ENCODE measurements around the gene DHRS9.
"Not testable (repeated sequence)": the region's sequence is repeated elsewhere in the genome, so short reads cannot be mapped to it uniquely, and the experiment has no call there.

DHRS9 gene

DNA sequence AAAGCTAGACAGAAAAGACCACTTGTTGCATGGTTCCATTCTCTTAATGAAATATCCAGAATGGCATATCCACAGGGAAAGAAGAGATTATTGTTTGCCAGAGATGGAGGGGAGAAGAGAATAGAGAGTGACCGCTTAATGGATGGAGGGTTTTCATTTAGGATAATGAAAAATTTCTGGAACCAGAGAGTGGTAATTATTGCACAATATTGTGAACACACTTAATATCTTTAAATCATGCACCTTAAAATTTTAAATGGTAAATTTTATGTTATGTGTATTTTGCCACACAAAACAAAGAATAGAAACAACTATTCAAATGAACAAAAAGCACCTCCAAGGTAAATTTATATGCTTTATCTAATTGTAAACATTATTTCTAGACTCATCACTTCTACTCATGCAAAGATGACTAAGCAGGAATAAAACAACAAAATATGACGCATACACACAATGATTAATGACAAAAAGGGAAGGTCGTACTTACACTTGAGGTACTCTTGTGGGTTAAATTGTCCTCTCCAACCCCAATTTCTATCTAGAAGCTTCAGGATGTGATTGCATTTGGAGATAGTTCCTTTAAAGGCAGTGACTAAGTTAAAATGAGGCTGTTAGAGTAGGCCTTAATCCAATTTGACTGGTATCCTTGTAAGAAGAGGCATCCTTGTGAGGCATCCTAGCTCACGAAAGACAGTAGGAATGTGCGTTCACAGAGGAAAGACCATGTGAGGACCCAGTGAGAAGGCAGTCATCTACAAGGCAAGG lies 18.7 kb upstream of the DHRS9 start:
- Histone ChIP-seq H3K9ac (ENCODE audit: low read depth, low read length, poor library complexity, severe bottlenecking) (no peak overlapping the region), H3K4me1 (ENCODE audit: insufficient read depth, low read length, poor library complexity, severe bottlenecking) (peaks cover 19% of the 10 kb centered on the region), H3K9me2 (replicated peaks; ENCODE audit: low read depth, low read length) (no peaks in the 10 kb centered on the region), H2AFZ (ENCODE audit: low read length) (no peak overlapping the region), H3K27me3 (ENCODE audit: insufficient read depth, low read length, poor library complexity, severe bottlenecking) (no peaks in the 10 kb centered on the region), H4K20me1 (ENCODE audit: insufficient read depth, low read length, poor library complexity, severe bottlenecking) (no peaks in the 10 kb centered on the region), H3K4me3 (ENCODE audit: low read length, poor library complexity, severe bottlenecking) (no peak overlapping the region), H3K79me2 (ENCODE audit: insufficient read depth, low read length) (no peaks in the 10 kb centered on the region), H3F3A (ENCODE audit: low read depth) (no peaks in the 10 kb centered on the region), H3K9me3 (ENCODE audit: insufficient read depth, low read depth, low read length) (no peaks in the 10 kb centered on the region; the same call in 1 of the 2 replicates), H3K36me3 (ENCODE audit: insufficient read depth, low read length) (no peaks in the 10 kb centered on the region), H3K4me2 (ENCODE audit: low read depth, low read length, poor library complexity, severe bottlenecking) (no peak overlapping the region)
- TF ChIP-seq EZH2phosphoT487 (IDR thresholded peaks at IDR 0.05; ENCODE audit: borderline replicate concordance) = no peak
- TF ChIP-seq, protein P1, sequence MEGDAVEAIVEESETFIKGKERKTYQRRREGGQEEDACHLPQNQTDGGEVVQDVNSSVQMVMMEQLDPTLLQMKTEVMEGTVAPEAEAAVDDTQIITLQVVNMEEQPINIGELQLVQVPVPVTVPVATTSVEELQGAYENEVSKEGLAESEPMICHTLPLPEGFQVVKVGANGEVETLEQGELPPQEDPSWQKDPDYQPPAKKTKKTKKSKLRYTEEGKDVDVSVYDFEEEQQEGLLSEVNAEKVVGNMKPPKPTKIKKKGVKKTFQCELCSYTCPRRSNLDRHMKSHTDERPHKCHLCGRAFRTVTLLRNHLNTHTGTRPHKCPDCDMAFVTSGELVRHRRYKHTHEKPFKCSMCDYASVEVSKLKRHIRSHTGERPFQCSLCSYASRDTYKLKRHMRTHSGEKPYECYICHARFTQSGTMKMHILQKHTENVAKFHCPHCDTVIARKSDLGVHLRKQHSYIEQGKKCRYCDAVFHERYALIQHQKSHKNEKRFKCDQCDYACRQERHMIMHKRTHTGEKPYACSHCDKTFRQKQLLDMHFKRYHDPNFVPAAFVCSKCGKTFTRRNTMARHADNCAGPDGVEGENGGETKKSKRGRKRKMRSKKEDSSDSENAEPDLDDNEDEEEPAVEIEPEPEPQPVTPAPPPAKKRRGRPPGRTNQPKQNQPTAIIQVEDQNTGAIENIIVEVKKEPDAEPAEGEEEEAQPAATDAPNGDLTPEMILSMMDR (conservative IDR thresholded peaks at IDR 0.05; ENCODE audit: low read length) = no peak

DNA sequence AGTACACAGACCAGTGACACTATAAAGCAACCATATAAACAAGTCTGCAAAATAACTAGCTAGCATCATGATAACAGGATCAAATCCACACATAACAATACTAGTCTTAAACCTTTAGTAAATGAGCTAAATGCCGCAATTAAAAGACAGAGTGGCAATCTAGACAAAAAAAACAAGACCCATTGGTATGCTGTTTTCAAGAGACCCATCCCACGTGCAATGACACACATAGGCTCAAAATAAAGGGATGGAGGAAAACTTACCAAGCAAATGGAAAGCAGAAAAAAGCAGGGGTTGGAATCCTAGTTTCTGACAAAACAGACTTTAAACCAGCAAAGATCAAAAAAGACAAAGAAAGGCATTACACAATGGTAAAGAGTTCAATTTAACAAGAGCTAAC lies 14.8 kb upstream of the DHRS9 start:
- not testable (repeated sequence) for H3K9ac ChIP-seq (ENCODE audit: low read depth, low read length, poor library complexity, severe bottlenecking); H2AFZ ChIP-seq (ENCODE audit: low read length); H3K79me2 ChIP-seq (ENCODE audit: insufficient read depth, low read length); H3K36me3 ChIP-seq (ENCODE audit: insufficient read depth, low read length); H3K4me3 ChIP-seq (ENCODE audit: low read length, poor library complexity, severe bottlenecking); H3K9me2 ChIP-seq (replicated peaks; ENCODE audit: low read depth, low read length); H4K20me1 ChIP-seq (ENCODE audit: insufficient read depth, low read length, poor library complexity, severe bottlenecking); H3K4me2 ChIP-seq (ENCODE audit: low read depth, low read length, poor library complexity, severe bottlenecking); H3F3A ChIP-seq (ENCODE audit: low read depth); H3K27me3 ChIP-seq (ENCODE audit: insufficient read depth, low read length, poor library complexity, severe bottlenecking); H3K9me3 ChIP-seq (ENCODE audit: insufficient read depth, low read depth, low read length); H3K4me1 ChIP-seq (ENCODE audit: insufficient read depth, low read length, poor library complexity, severe bottlenecking)

DNA sequence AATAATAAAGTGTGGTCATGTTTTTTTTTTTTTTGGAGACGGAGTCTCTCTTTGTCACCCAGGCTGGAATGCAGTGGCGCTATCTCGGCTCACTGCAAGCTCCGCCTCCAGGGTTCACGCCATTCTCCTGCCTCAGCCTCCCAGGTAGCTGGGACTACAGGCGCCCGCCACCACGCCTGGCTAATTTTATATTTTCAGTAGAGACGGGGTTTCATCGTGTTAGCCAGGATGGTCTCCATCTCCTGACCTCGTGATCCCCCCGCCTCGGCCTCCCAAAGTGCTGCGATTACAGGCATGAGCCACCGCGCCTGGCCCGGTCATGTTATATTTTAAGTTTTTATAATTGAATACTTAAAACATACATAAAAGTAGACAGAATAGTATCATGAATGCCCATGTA lies 5.2 kb upstream of the DHRS9 start:
- H3K4me3 ChIP-seq (ENCODE audit: low read length, poor library complexity, severe bottlenecking); H3K9me2 ChIP-seq (replicated peaks; ENCODE audit: low read depth, low read length); H3F3A ChIP-seq (ENCODE audit: low read depth); H3K4me1 ChIP-seq (ENCODE audit: insufficient read depth, low read length, poor library complexity, severe bottlenecking); H3K4me2 ChIP-seq (ENCODE audit: low read depth, low read length, poor library complexity, severe bottlenecking); H3K36me3 ChIP-seq (ENCODE audit: insufficient read depth, low read length); H3K9ac ChIP-seq (ENCODE audit: low read depth, low read length, poor library complexity, severe bottlenecking); H3K9me3 ChIP-seq (ENCODE audit: insufficient read depth, low read depth, low read length); H3K79me2 ChIP-seq (ENCODE audit: insufficient read depth, low read length); H2AFZ ChIP-seq (ENCODE audit: low read length); H3K27me3 ChIP-seq (ENCODE audit: insufficient read depth, low read length, poor library complexity, severe bottlenecking); H4K20me1 ChIP-seq (ENCODE audit: insufficient read depth, low read length, poor library complexity, severe bottlenecking): not testable (repeated sequence)

DNA sequence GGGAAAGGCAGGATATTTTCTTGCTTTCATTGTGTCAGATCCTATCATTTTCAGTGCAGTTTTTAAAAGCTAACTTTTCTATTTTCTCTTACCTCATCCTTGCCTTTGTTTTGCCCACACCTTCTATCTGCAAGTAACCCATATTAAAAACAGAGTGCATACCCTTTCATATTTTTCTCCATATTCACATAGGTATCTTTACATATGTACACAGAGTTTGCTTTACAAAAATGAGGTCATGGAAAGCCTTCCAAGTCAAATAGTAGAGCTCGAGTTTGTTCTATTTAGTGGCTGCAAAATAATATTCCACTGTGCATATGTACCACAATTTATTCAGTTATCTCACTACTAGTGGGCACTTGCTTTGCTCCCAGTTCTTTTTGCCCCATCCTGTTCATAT lies 3.9 kb upstream of the DHRS9 start:
- H2AFZ ChIP-seq (ENCODE audit: low read length) = no peak overlapping the region; the same call in 1 of the 2 replicates
- no peak overlapping the region for H3K9ac ChIP-seq (ENCODE audit: low read depth, low read length, poor library complexity, severe bottlenecking)
- no peak overlapping the region for H3K4me3 ChIP-seq (ENCODE audit: low read length, poor library complexity, severe bottlenecking)
- no peak overlapping the region for H3K4me2 ChIP-seq (ENCODE audit: low read depth, low read length, poor library complexity, severe bottlenecking)
- H3K4me1 ChIP-seq (ENCODE audit: insufficient read depth, low read length, poor library complexity, severe bottlenecking) = no peaks in the 10 kb centered on the region
- no peaks in the 10 kb centered on the region for H3K36me3 ChIP-seq (ENCODE audit: insufficient read depth, low read length)
- H3K79me2 ChIP-seq (ENCODE audit: insufficient read depth, low read length) = no peaks in the 10 kb centered on the region
- H3F3A ChIP-seq (ENCODE audit: low read depth) = no peaks in the 10 kb centered on the region
- no peaks in the 10 kb centered on the region for H3K9me2 ChIP-seq (replicated peaks; ENCODE audit: low read depth, low read length)
- H3K9me3 ChIP-seq (ENCODE audit: insufficient read depth, low read depth, low read length) = no peaks in the 10 kb centered on the region
- no peaks in the 10 kb centered on the region for H3K27me3 ChIP-seq (ENCODE audit: insufficient read depth, low read length, poor library complexity, severe bottlenecking)
- H4K20me1 ChIP-seq (ENCODE audit: insufficient read depth, low read length, poor library complexity, severe bottlenecking) = no peaks in the 10 kb centered on the region
- no peak for TF ChIP-seq EZH2phosphoT487 (IDR thresholded peaks at IDR 0.05; ENCODE audit: borderline replicate concordance)
- TF ChIP-seq, protein P1 (conservative IDR thresholded peaks at IDR 0.05; ENCODE audit: low read length) = no peak
